A549 (cell line): ENCODE data around the gene OTUB2. TPM values are rescaled to one million over a fixed set of nuclear protein-coding genes. Genes with fewer than 3 reads are reported as not detected.
A peak's percentile ranks its signal among the peaks of the same experiment; 100 is the strongest.

ENCODE experiments used
- ATAC-seq, 2 experiments: fragments of 200-7000 bp in 1 of 2; fragments of >200 bp in 1 of 2; cut with Nextera tagmentation in 1 of 2; cut with Tn5 transposase in 1 of 2; 3 replicates each; pipeline versions ENCODE4 v1.8.0 to v1.9.1; 2018 to 2020; ENCODE audit warnings: mild to moderate bottlenecking in 1 of 2, moderate library complexity in 1 of 2
- CTCF ChIA-PET: fragments of 300-600 bp; sonication (Branson Sonifier 250); formaldehyde crosslinking; extraction: SDS; loops from one replicate; lab custom pipeline; 2021; ENCODE audit warnings: antibody characterized with exemption, inconsistent platforms; lab: Yijun Ruan, JAX
- POLR2A ChIA-PET: fragments of 350-600 bp; formaldehyde crosslinking; extraction: SDS; loops from one replicate; lab custom pipeline; 2021; ENCODE audit warnings: antibody characterized with exemption, inconsistent platforms; lab: Yijun Ruan, JAX
- DNase-seq, 2 experiments: peaks; one replicate each; pipeline versions ENCODE4 v3.0.0 to v3.0.0-alpha.2; 2011 to 2016; ENCODE audit warnings: low read depth in 1 of 2, low spot score in 1 of 2
- FAIRE-seq: peaks from 2 replicates; lab custom pipeline; 2011; peaks lifted over from hg19 to GRCh38; lab: Jason Lieb, UNC
- H3K27ac ChIP-seq, 2 experiments: fragments of >200 bp; sonication (Bioruptor Twin); formaldehyde crosslinking; 3 replicates each; pipeline ENCODE4 v1.5.1; 2016 to 2017
- H3K4me1 ChIP-seq: fragments of >200 bp; sonication (Bioruptor Twin); formaldehyde crosslinking; 3 replicates; pipeline ENCODE4 v1.6.1; 2016
- H3K4me2 ChIP-seq: fragments of >200 bp; sonication (Bioruptor Twin); formaldehyde crosslinking; 3 replicates; pipeline ENCODE4 v1.6.1; 2016
- H3K4me3 ChIP-seq: fragments of >200 bp; sonication (Bioruptor Twin); formaldehyde crosslinking; 3 replicates; pipeline ENCODE4 v1.5.1; 2016
- H3K9me3 ChIP-seq: fragments of >200 bp; sonication (Bioruptor Twin); formaldehyde crosslinking; 3 replicates; pipeline ENCODE4 v1.6.1; 2016
- CBX8 ChIP-seq: fragments of 200-600 bp; sonication (generic); IDR thresholded peaks from 2 replicates; pipeline ENCODE4 v1.6.1; 2016
- CHD4 ChIP-seq: fragments of 200-600 bp; sonication (generic); IDR thresholded peaks from 2 replicates; pipeline ENCODE4 v1.6.1; 2016; ENCODE audit warnings: antibody characterized with exemption, mild to moderate bottlenecking, borderline replicate concordance
- EP300 ChIP-seq, 2 experiments: fragments of >200 bp; sonication (Bioruptor Twin); formaldehyde crosslinking; IDR thresholded peaks; 2 replicates in 1 of 2; 3 replicates in 1 of 2; pipeline ENCODE4 v1.6.1; 2016 to 2017
- ESRRA ChIP-seq: fragments of 150-350 bp; IDR thresholded peaks from 2 replicates; pipeline ENCODE4 v1.6.1; 2014; ENCODE audit warnings: mild to moderate bottlenecking, low read length, borderline replicate concordance
- FOXS1 ChIP-seq: fragments of 250-450 bp; sonication (Bioruptor Pico); IDR thresholded peaks from 2 replicates; pipeline ENCODE4 v1.5.0; 2020; ENCODE audit warnings: mild to moderate bottlenecking, moderate library complexity
- HEYL ChIP-seq: fragments of 250-450 bp; sonication (Bioruptor Pico); IDR thresholded peaks from 2 replicates; pipeline ENCODE4 v1.8.0; 2021; ENCODE audit warnings: mild to moderate bottlenecking, moderate library complexity
- HOXB5 ChIP-seq: fragments of 250-450 bp; sonication (Bioruptor Pico); IDR thresholded peaks from 2 replicates; pipeline ENCODE4 v1.5.0; 2020; ENCODE audit warnings: mild to moderate bottlenecking, moderate library complexity
- JUN ChIP-seq, 2 experiments: fragments of >200 bp; sonication (Bioruptor Twin); formaldehyde crosslinking; IDR thresholded peaks; 2 replicates in 1 of 2; 3 replicates in 1 of 2; pipeline ENCODE4 v1.6.1; 2016 to 2017
- JUNB ChIP-seq: fragments of >200 bp; sonication (Bioruptor Twin); formaldehyde crosslinking; IDR thresholded peaks from 2 replicates; pipeline ENCODE4 v1.6.1; 2016
- KDM1A ChIP-seq: fragments of 200-600 bp; sonication (generic); IDR thresholded peaks from 2 replicates; pipeline ENCODE4 v1.6.1; 2016; ENCODE audit warnings: low read depth, mild to moderate bottlenecking
- KDM5A ChIP-seq: fragments of 200-600 bp; sonication (generic); IDR thresholded peaks from 2 replicates; pipeline ENCODE4 v1.6.1; 2016; ENCODE audit warnings: antibody characterized with exemption, mild to moderate bottlenecking
- MYC ChIP-seq: IDR thresholded peaks from 2 replicates; pipeline ENCODE4 v1.6.1; 2012; ENCODE audit warnings: mild to moderate bottlenecking, inconsistent platforms, low read length, improper control_type of control experiment, borderline replicate concordance
- NFE2L2 ChIP-seq: fragments of 150-350 bp; conservative IDR thresholded peaks from 2 replicates; pipeline ENCODE4 v1.6.1; 2014; ENCODE audit warnings: low read length
- NPAS2 ChIP-seq: fragments of 250-450 bp; sonication (Bioruptor Pico); IDR thresholded peaks from 2 replicates; pipeline ENCODE4 v1.8.0; 2022; ENCODE audit warnings: mild to moderate bottlenecking, moderate library complexity, borderline replicate concordance
- PHF8 ChIP-seq: fragments of 200-600 bp; sonication (generic); IDR thresholded peaks from 2 replicates; pipeline ENCODE4 v1.6.1; 2016; ENCODE audit warnings: low read depth, mild to moderate bottlenecking, antibody characterized with exemption, moderate library complexity, borderline replicate concordance
- POLR2AphosphoS2 ChIP-seq: conservative IDR thresholded peaks from 2 replicates; pipeline ENCODE4 v1.6.1; 2012; ENCODE audit warnings: low read length, improper control_type of control experiment, inconsistent platforms
- RCOR1 ChIP-seq: fragments of 150-350 bp; IDR thresholded peaks from 2 replicates; pipeline ENCODE4 v1.6.1; 2014; ENCODE audit warnings: antibody characterized with exemption, low read length, low read depth
- RFX5 ChIP-seq: fragments of 450-650 bp; IDR thresholded peaks from 2 replicates; pipeline ENCODE4 v1.7.1; 2014; ENCODE audit warnings: antibody characterized with exemption, mild to moderate bottlenecking, moderate library complexity
- ZFP36 ChIP-seq: fragments of 450-650 bp; IDR thresholded peaks from 2 replicates; pipeline ENCODE4 v1.6.1; 2014; ENCODE audit warnings: borderline replicate concordance; ENCODE audit not compliant: partially characterized antibody
- ZSCAN20 ChIP-seq: fragments of 250-450 bp; sonication (Bioruptor Pico); IDR thresholded peaks from 2 replicates; pipeline ENCODE4 v1.8.0; 2022; ENCODE audit warnings: mild to moderate bottlenecking, moderate library complexity
- WGBS: methylation state at CpG from one replicate; pipeline ENCODE4 v1.1.6; 2017; ENCODE audit errors: missing lambda C conversion rate; 5-methylcytosine and 5-hydroxymethylcytosine counted together
- polyA plus RNA-seq, 4 experiments: library from polyadenylated mRNA; depleted of rRNA in 3 of 4; stranded (reverse); fragments of >200 nt; fragmentation: RNase III in 1 of 4; extraction: RNeasy Plus Mini Kit Qiagen cat#74134 plus additional on column Dnase treatment in 1 of 4; gene quantifications; 2 replicates in 3 of 4; 3 replicates in 1 of 4; pipeline ENCODE4 v1.2.3, GENCODE V29; 2011 to 2017
- TF ChIP-seq, protein P1 (sequence below): fragments of 250-450 bp; sonication (Bioruptor Pico); IDR thresholded peaks from 2 replicates; pipeline ENCODE4 v1.5.0; 2021; ENCODE audit warnings: mild to moderate bottlenecking, moderate library complexity, borderline replicate concordance
- TF ChIP-seq, protein P2 (sequence below): fragments of 200-600 bp; sonication (generic); IDR thresholded peaks from 2 replicates; pipeline ENCODE4 v1.6.1; 2016; ENCODE audit warnings: antibody characterized with exemption, mild to moderate bottlenecking, moderate library complexity
- TF ChIP-seq, protein P3 (sequence below): fragments of 250-450 bp; sonication (Bioruptor Pico); IDR thresholded peaks from 2 replicates; pipeline ENCODE4 v1.5.0; 2020; ENCODE audit warnings: low read depth, mild to moderate bottlenecking, moderate library complexity

Gene OTUB2
- polyA plus RNA-seq, 2 of the 4 experiments (the other 2 are of a cell fraction) = 1.2 to 2.5 TPM

DNA sequence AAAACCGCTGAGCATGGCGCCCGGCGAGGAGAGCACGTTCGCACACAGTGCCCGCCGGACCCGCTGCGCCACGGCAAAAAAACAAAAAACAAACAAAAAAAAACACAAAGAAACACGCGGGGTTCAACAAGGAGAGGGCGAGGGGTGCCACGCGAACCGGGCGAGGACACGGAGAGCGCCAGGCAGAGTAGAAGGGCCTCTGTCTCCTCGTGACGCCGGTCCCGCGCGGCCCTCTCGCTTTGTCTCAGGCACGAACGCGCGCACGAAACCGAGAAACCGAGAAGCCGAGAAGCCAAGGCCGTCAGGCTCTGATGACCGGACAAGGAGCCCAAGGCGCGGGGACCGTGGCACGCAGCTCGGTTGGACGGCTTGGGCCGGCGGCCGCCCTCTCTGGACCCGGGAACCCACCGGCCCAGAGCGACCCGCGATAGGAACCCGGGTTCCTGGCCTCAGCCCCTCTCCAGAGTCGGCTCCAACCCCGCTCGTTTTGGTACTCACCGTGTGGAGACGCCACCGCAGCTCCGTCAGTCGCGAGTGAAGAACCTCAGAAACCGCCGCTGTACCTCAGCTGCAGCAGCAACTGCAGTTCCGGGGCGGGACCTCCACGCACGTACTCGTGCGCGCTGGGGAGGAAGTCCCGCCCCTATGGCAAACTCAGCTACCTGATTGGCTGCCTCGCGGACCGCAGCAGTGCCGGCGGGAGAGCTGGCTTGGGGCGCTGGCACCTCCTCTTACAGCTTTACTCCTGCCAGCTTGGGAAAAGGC lies 54.7 kb downstream of the OTUB2 start, which contains the start of the genes DDX24 and IFI27L1 (continued):
- TF ChIP-seq, protein P1, sequence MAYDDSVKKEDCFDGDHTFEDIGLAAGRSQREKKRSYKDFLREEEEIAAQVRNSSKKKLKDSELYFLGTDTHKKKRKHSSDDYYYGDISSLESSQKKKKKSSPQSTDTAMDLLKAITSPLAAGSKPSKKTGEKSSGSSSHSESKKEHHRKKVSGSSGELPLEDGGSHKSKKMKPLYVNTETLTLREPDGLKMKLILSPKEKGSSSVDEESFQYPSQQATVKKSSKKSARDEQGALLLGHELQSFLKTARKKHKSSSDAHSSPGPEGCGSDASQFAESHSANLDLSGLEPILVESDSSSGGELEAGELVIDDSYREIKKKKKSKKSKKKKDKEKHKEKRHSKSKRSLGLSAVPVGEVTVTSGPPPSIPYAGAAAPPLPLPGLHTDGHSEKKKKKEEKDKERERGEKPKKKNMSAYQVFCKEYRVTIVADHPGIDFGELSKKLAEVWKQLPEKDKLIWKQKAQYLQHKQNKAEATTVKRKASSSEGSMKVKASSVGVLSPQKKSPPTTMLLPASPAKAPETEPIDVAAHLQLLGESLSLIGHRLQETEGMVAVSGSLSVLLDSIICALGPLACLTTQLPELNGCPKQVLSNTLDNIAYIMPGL (CRISPR knock-in tag) = no peak
- TF ChIP-seq, protein P2, sequence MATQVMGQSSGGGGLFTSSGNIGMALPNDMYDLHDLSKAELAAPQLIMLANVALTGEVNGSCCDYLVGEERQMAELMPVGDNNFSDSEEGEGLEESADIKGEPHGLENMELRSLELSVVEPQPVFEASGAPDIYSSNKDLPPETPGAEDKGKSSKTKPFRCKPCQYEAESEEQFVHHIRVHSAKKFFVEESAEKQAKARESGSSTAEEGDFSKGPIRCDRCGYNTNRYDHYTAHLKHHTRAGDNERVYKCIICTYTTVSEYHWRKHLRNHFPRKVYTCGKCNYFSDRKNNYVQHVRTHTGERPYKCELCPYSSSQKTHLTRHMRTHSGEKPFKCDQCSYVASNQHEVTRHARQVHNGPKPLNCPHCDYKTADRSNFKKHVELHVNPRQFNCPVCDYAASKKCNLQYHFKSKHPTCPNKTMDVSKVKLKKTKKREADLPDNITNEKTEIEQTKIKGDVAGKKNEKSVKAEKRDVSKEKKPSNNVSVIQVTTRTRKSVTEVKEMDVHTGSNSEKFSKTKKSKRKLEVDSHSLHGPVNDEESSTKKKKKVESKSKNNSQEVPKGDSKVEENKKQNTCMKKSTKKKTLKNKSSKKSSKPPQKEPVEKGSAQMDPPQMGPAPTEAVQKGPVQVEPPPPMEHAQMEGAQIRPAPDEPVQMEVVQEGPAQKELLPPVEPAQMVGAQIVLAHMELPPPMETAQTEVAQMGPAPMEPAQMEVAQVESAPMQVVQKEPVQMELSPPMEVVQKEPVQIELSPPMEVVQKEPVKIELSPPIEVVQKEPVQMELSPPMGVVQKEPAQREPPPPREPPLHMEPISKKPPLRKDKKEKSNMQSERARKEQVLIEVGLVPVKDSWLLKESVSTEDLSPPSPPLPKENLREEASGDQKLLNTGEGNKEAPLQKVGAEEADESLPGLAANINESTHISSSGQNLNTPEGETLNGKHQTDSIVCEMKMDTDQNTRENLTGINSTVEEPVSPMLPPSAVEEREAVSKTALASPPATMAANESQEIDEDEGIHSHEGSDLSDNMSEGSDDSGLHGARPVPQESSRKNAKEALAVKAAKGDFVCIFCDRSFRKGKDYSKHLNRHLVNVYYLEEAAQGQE = no peak
- TF ChIP-seq ZSCAN20 = no peak
- TF ChIP-seq KDM5A = no peak; the same call in 1 of the 2 replicates
- TF ChIP-seq CBX8 = no peak
- TF ChIP-seq JUN (IDR thresholded peaks at IDR 0.05) = peak in 1 of 2 experiments; percentile 79; a peak in 4 of 5 replicates
- TF ChIP-seq JUNB = no peak
- no peak for TF ChIP-seq NPAS2
- TF ChIP-seq EP300 (IDR thresholded peaks at IDR 0.05) = no peak
- no peak for TF ChIP-seq HOXB5 (CRISPR knock-in tag)
- TF ChIP-seq HEYL (CRISPR knock-in tag) = no peak
- TF ChIP-seq RFX5 = no peak
- TF ChIP-seq KDM1A = no peak
- TF ChIP-seq FOXS1 (CRISPR knock-in tag) = no peak
- TF ChIP-seq, protein P3, sequence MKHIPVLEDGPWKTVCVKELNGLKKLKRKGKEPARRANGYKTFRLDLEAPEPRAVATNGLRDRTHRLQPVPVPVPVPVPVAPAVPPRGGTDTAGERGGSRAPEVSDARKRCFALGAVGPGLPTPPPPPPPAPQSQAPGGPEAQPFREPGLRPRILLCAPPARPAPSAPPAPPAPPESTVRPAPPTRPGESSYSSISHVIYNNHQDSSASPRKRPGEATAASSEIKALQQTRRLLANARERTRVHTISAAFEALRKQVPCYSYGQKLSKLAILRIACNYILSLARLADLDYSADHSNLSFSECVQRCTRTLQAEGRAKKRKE (CRISPR knock-in tag) = no peak
- TF ChIP-seq MYC = peak; percentile 54; the same call in 1 of the 2 replicates
- TF ChIP-seq ZFP36 = no peak
- no peak for TF ChIP-seq POLR2AphosphoS2
- TF ChIP-seq CHD4 = no peak

DNA sequence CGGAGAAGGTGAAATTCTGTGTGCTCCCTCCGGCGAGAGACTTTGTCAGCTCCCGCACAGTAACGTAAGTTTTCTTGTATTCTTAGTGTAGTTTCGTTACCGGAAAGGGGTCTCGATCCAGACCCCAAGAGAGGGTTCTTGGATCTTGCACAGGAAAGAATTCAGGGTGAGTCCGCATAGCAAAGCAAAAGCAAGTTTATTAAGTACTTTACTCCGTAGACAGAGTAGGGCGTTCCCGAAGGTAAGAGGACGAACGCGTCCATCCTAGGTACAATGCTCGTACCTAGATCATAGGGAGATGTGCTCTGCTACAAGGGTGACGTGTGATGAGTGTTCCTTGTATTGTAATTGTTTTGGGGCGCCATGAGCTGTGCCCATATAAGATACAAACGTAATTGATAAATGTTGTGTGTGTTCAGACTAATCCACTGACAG lies 55.3 kb downstream of the OTUB2 start:
- Histone ChIP-seq H3K27ac (peak overlapping the region; percentile 80 to 91), H3K9me3 (peaks cover 9% of the 10 kb centered on the region; the same call in 2 of the 3 replicates), H3K4me1 (peaks cover 14% of the 10 kb centered on the region), H3K4me2 (peak overlapping the region; percentile 72), H3K4me3 (peak overlapping the region; percentile 89)
- FAIRE-seq = no peak
- ChIA-PET CTCF (interaction anchor here (1.1 to 1.3 kb wide), 2 partner anchors 18 to 141 kb away, joined by 3 read pairs; no protein-coding TSS in a partner anchor), POLR2A (interaction anchor here (0.8 to 1.4 kb wide), 6 partner anchors 14 to 55 kb away, joined by 3 to 6 read pairs (median 3); partner anchors contain the start of gene IFI27L2)
- WGBS = 11% methylated on average over 19 of the region's 19 CpGs
- ATAC-seq = peak; percentile 13 to 16; a peak in 3 of 6 replicates
- TF ChIP-seq NFE2L2 (no peak), PHF8 (no peak), HEYL (CRISPR knock-in tag) (no peak), ZFP36 (no peak), HOXB5 (CRISPR knock-in tag) (no peak), RCOR1 (no peak), ESRRA (no peak)
- DNase-seq = no peak
